ENCODE measurements around the gene TNFRSF19.
"Not testable (repeated sequence)": the region's sequence is repeated elsewhere in the genome, so short reads cannot be mapped to it uniquely, and the experiment has no call there.

Gene TNFRSF19

GRCh38 chr13:23570099-23570920 is at the start of gene TNFRSF19:
TNFRSF19 (plus strand) TSS chr13:23570412; CDS start chr13:23590184, 19,772 bp downstream.
- no peak for DNase-seq

- not testable (repeated sequence) for DNase-seq
Measured at GRCh38 chr13:23529926-23530325, 40.3 kb upstream of the TNFRSF19 start.

- no peak for DNase-seq
Measured at GRCh38 chr13:23531446-23531845, 38.8 kb upstream of the TNFRSF19 start.

GRCh38 chr13:23534090-23534489 is 36.1 kb upstream of the TNFRSF19 start:
- no peak for DNase-seq

DNA sequence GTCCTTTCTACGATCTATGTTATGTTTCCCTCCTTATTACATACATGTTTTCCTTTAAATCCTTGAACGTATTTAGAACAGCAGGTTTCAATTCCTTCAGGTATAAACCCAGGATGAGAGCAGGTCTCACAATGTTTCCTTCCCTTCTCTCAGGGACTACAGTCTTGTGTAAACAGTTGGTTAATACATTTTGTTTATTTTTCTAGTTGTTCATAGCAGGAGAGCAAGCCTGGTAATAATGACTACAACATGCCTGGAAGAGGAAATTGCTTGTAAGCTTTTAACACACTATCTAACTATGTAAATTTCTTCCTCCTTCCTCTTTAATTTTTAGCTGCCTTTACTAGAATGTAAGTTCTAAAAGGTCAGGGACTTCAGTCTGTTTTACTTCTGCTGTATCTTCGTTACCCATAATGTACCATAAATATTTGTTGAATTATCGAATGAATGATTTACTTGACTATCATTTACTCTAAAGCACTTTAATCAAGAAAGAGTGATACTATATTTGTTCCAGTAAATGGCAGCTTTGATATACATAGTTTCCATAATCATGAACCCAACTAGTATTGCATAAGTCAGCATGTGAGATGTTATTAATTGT is 28.9 kb upstream of the TNFRSF19 start:
- DNase-seq: no peak

DNA sequence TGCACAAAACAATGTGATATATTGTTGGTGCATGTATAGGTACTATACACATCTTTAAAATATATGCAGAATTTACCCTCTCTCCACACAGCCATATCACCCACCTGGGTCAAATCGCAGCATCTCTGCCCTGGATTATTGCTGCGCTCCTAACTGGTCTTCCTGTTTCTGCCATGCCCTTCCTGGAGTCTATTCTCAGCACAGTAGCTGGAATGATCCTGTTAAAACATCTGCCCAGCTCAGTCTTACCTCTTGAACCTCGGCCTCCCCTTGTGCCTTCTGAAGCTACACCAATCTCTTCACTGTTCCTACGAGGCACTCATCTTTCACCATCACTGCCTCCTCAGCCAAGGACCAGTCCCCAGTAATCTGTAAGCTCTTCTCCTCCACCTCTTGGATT is 25.5 kb upstream of the TNFRSF19 start:
- DNase-seq: no peak

GRCh38 chr13:23547000-23547590 is 23.1 kb upstream of the TNFRSF19 start:
- DNase-seq: no peak

GRCh38 chr13:23549724-23550123 is 20.5 kb upstream of the TNFRSF19 start:
- DNase-seq: no peak

- DNase-seq: no peak
Measured at GRCh38 chr13:23550163-23550562, 20.0 kb upstream of the TNFRSF19 start.

DNA sequence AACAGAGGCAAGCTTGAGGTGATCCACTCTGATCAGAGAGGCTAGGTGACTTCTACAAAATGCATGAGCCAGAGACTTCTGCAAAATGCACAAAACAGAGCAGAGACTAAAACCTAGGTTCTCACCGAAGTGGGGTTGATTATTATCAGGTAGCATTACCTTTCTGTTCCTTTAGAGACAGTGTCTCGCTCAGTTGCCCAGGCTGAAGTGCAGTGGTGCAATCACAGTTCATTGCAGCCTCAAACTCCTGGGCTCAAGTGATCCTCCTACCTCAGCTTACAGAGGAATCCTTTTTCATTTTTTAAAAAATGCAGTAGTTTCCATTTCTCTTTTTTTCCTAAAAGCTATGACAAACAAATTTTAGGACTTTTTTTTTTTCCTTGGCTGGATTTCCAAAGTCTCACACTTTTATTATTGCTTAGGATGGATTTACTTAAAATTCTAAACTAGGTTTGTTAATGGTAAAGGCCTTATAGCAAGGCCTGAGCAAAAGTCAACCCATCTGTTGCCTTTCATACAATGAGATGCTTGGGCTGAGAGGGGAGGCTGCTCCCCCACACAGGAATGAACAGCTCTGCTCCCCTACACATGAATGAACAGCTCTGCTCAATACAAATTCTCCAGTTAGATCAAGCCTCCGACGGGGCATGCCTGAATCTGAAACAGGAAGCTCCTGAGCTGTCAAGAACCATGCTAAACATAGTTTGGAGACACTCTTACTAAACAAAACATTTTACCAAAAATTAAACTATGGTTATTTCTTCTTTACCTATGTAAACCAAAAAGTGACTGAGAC is 18.8 kb upstream of the TNFRSF19 start:
- DNase-seq: no peak

DNA sequence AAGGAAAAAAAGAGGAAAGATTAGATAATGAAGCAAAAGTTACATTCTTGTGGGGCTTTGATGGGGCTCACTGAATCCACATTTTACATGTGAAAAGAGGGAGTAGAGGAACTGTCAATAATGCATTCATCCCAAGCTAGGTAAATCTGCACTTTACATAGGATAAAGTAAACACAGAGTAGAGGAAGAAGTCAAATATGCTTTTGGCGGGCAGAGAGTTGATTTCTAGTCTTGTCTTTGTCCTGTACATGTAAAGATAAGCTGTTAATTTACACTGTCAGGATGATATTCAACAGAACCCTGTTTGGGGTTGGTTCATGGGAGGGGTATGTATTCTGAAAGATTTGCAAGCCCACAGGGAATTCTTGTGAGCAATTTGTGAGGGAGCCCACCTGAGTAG is 18.0 kb upstream of the TNFRSF19 start:
- no peak for DNase-seq

DNA sequence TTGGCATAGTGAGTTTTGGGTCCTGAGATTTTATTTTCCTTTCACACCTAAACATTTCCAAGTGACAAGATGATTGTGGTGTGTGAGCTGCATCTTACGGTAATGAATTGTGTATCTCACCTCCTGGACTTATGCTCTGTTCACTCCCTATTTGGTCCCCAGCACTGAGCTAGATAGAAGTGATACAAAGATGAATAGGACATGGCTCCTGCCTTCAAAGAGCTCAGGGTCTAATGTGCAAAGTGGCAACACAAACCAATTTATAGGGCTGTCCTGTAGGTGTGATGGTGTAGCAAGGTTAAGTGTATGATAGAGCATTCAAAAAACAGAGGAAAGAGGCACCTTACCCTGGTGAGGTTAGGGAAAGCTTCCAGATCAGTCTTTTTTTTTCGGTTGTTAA is 17.6 kb upstream of the TNFRSF19 start:
- DNase-seq: no peak

DNA sequence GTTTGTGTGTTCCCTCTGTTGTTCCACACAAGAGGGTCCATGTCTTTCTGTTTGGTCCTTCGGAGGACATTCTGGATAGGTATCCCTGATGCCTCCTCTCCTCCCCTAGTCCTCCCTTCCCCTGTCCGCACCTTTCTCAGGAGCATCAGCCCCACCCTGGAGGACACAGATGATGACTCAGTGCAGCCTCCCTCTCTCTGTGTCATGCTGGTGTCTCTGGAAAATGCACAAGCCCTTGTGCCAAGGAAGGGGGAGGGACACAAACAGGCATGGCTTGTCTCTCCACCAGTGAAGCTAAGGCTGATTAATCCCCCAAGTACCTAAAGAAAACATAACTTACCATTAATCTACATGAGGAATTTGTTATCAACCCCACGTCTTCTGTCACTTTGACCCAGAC is 16.2 kb upstream of the TNFRSF19 start:
- DNase-seq: no peak

- DNase-seq: no peak
Measured at GRCh38 chr13:23557043-23557442, 13.2 kb upstream of the TNFRSF19 start.

- no peak for DNase-seq
Measured at GRCh38 chr13:23557733-23558132, 12.5 kb upstream of the TNFRSF19 start.

DNA sequence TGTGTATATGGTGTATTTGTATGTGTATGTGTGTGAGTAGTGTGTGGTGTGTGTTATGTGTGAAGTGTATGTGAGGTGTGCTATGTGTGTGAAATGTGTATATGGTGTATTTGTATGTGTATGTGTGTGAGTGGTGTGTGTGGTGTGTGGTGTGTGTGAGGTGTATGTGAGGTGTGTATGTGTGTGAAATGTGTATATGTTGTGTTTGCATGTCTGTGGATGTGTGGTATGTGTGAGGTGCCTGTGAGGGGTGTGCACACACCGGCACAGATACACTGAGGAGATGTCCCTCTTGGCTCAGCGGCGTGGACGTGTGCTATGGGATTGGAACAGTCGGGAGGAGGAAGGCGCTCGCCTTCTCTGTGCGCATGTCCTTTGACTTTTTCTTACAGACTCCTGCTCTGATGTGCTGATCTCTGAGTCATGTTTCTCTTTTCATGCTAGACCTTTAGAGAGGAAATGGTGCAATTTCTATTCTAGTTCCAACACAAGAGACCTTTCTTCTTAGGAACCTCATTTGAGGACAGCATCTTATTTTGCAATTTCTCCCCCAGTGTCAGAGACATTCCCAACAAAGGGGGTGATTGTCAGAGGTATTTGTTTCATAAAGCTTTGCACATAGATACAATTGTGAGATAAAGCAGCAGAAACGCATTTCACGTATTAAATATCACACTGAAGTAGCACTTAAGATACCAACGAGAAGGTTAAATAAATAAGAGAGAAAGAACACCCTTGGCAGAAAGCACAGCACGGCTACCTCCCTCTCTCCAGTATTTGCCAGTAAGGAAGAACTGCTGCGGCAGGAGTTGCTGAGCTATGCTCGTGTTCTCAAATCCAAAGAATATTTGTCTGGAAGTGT is 11.3 kb upstream of the TNFRSF19 start:
- DNase-seq: peak; percentile 81

GRCh38 chr13:23560571-23561089 is 9.6 kb upstream of the TNFRSF19 start:
- no peak for DNase-seq

DNA sequence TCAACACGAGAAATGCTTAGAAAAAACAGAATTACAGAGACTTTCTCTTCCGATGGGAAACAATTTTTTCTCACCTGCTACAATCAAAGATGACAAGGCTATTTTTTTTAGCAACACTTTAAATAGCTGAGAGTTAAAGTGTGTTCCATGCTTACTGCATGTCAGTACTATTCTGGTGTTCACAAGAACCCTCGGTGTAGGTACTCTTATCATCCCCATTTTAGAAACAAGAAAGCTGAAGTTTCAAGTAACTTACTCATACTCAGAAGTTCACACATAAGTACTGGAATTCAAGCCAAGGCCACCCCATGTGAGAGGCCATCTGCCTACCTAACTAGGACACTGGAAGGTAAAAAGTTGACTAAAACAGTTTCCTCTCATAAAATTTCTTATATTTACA is 9.0 kb upstream of the TNFRSF19 start:
- DNase-seq: no peak

DNA sequence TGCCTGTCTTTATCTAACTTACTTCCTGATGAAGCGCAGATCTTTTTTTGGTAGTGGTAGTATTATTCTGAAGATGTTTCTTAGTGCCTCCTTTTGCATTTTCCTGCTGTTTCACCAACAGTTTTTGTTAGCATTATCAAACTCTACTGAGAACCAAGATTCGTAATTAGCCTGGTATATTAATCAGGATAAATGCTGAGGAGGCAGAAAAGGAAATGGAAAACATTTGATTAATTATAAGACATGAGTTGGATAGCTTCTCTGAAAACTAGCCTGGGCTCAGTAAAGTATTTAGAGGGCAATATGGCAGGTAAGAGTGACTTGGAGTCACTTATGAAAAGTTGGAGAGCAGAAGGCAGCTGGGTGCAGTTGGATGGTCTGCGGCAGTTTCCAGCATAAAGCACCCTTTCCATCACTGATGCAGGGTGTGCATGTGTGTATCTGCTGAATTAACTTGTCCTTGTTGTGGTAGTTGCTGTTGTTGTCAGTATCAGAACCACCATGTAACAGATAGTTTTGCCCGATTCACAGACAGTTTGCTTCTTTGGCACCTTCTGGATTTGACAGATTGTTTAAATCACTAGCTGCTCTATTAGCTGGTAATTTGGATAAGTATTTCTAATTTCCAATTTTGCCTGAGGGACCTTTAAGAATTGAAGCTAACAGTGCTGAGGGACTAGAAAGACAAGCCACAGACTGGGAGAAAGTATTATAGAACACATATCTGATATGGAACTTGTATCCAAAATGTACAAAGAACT is 6.9 kb upstream of the TNFRSF19 start:
- no peak for DNase-seq

DNA sequence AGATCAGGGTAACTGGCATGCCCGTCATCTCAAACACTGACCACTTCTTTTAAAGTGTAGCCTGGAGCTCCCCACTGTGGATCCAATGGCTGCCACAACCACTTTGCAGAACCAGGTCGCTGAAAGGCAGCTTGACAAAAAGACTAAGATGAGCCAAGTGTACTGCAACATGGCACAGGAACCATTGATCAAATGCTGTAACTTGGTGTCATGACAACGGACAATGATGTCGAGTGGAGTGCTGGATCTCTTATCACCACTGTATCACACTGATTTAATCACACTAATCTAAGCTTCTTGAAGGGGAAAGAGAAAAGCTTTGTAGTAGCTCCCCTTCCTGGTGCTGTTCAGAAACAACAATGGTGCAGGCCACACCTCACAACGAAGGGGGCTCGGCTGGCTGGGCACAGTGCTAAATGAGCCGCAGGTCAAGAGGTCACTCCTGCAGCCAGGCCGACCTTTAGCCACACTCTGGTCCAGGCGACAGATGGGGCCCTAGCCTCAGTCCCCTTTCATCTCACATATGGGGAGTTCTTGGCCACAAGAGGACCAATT is 2.2 kb upstream of the TNFRSF19 start:
- DNase-seq: no peak

GRCh38 chr13:23570921-23571315 is 706 bp downstream of the TNFRSF19 start:
- no peak for DNase-seq
